Measurements from ENCODE around the gene PEX11G.

PEX11G gene

DNA sequence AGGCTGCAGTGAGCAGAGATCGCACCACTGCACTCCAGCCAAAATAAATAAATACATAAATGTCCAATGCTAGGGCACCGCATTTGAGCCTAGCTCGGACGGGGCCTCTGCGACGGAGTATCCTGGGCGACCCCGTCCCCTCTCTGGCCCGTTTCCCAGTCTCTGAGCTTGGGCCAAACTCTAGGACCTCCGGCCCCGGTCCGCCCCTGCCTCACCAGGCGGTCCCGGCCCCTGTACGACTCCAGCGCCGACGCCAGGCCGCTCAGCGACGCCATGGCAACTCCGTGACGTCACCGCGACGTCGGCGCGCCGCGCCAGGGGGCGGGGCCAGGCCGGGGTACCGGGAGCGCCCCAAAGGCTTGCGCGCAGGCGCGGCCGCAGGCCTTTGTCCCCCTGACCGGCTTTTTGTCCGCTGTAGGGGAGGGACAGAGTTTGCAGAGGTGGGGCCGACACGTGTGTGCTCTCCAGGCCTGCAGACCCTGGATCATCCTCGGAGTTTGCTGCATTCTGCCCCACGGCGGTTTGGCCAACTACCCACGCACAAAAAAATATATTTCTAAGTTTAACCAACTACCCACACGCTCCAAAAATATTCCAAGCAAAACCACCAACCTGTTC is at the start of gene PEX11G:
TSS of gene PEX11G (minus strand) at position 300 of the 618 bp plus-strand sequence. CDS start at position 275, 25 bp downstream.
- DNase-seq (ENCODE audit: low read depth in 2 of 2, low spot score in 1 of 2), result peak; percentile 81 to 83

DNA sequence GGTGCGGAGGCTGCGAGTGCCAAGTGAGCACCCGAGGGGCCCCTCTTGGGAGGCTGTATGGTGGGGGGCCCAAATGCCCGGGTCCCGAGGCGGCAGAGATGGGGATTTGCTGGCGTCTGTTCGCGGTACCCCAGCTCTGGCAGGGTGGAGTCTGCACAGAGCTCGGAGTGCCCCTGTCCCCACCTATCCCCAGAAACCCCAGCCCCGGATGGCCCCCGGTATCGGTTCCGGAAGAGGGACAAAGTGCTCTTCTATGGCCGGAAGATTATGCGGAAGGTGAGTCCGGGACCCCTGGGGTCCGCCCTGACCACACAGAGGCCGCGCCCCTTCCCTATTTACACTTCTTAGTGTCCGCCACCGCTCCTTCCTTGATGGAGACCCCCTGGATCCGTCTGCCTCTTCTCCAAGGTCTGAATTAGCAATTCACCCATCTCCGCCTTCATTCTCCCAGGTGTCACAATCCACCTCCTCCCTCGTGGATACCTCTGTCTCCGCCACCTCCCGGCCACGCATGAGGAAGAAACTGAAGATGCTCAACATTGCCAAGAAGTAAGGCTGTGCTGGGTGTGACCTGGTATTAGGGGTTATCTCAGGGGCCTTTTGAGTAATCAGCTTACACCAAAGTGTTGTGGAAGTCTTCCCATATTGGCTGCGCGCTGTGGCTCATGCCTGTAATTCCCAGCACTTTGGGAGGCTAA is 47.3 kb upstream of the PEX11G start:
- no peak for DNase-seq (ENCODE audit: low read depth in 2 of 2, low spot score in 1 of 2)

DNA sequence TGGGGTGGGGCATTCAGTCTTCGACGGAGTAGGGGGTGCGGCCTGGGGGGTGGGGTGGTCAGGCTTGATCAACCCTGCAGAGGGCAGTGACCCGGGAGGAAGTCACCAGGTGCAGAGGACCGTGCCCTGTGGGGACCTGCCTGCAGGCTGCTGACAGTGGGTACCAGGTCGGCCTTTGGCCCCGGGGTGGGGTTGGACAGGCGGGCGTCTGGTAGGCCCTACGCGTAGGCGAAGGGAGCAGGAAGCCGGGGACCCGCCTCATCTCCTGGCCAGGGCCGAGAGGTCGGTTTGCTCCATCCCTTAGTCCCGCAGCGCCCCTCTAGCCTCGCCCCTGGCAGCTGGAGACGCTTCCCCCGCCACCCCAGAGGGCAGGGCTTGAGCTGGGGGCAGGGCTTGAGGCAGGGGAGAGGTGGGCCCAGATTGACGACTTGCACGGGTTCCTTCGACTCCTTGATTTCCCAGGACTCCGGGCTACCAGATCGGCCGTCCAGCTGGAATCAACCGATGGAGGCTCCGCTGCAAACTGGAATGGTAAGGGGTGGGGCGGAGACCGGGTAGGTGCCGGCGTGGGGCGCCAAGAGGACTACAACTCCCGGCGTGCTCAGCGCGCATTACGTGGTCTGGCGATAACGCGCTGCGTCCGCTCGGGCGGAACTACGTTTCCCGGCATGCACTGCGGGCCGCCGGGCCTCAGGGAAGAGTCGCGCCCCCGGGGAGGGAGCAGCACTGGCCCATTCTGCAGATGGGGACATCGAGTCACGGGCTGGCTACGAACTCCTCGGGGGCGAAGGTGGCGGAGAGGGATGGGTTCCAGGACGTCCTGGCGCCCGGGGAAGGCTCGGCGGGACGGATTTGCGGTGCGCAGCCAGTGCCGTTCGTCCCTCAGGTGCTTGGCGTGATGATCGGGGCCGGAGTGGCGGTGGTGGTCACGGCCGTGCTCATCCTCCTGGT is 46.5 kb upstream of the PEX11G start, which contains the start of gene PNPLA6:
TSS of gene PNPLA6 (plus strand) at position 671 of the 951 bp plus-strand sequence. CDS start at position 743, 72 bp downstream.
- DNase-seq (ENCODE audit: low read depth in 2 of 2, low spot score in 1 of 2), result peak; percentile 84 to 85

DNA sequence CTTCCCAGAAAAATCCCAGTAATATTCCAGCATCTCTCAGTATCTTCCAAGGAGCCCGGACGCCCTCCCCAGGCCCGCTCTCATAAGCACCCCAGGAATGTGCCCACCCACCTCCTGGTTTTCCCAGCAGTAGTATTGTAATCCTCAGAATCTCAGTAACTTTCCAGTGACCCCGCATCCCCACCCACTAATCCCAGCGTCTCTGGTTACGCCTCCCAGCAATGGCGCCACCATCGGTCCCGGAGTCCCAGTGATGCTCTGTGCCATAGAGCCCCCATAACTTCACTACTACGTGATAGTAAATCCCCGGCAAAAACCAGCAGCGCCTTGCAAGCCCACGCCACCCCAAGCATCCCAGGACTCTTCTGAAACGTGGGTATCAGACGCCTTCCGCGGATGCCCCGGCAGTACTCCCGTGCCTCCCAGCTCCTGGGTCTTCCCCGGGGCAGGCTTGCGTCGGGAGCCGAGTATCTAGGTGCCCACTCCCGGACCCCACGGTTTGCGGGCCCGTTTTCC is 45.8 kb upstream of the PEX11G start:
- no peak for DNase-seq (ENCODE audit: low read depth in 2 of 2, low spot score in 1 of 2)

DNA sequence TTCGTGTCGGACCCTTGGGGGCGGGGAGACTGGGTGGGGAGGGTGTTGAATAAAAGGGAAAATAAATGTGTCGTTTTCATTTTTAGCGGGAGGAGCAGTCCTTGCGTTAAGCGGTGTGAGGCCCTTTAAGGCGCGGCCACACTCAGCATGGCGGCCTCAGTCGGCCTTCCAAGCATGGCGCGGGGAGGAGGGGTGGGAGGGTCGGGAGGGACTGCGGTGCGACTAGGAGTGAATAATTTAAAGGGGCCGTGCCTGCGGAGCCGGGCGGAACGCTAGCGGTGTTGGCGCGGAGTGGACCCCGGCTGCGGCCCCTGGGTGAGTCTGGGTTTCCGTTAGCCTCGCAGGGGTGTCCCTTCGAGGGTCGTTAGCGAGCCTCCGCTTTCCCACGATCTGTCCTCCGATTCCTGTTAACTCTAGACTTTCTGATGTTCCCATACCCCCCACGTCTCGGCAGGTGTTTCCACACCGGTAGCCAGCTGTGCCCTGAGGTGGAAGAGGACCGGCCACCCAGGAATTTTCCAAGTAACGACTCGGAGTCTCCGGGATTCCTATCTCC is 45.2 kb upstream of the PEX11G start:
- peak; percentile 67 to 69 for DNase-seq (ENCODE audit: low read depth in 2 of 2, low spot score in 1 of 2)

DNA sequence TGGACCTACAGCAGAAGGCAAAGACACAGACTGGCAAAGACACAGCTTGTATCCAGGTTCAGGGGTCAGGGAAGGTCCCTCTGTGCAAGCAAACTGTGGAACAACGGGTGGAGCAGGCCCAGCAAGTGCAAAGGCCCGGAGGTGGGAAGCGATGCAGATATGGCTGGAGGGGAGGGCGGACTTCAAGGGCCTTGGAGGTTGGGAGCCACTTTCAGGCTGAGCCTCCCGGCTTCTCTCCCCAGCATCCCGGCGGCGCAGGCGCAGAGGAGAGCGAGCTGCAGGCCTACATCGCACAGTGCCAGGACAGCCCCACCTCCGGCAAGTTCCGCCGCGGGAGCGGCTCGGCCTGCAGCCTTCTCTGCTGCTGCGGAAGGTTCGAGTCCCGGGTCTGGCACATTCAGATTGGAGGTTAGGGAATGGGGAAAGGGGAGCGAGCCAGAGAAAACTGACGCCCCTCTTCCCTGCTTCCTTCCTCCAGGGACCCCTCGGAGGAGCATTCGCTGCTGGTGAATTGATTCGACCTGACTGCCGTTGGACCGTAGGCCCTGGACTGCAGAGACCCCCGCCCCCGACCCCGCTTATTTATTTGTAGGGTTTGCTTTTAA is 44.5 kb upstream of the PEX11G start:
- DNase-seq (ENCODE audit: low read depth in 2 of 2, low spot score in 1 of 2), result no peak

DNA sequence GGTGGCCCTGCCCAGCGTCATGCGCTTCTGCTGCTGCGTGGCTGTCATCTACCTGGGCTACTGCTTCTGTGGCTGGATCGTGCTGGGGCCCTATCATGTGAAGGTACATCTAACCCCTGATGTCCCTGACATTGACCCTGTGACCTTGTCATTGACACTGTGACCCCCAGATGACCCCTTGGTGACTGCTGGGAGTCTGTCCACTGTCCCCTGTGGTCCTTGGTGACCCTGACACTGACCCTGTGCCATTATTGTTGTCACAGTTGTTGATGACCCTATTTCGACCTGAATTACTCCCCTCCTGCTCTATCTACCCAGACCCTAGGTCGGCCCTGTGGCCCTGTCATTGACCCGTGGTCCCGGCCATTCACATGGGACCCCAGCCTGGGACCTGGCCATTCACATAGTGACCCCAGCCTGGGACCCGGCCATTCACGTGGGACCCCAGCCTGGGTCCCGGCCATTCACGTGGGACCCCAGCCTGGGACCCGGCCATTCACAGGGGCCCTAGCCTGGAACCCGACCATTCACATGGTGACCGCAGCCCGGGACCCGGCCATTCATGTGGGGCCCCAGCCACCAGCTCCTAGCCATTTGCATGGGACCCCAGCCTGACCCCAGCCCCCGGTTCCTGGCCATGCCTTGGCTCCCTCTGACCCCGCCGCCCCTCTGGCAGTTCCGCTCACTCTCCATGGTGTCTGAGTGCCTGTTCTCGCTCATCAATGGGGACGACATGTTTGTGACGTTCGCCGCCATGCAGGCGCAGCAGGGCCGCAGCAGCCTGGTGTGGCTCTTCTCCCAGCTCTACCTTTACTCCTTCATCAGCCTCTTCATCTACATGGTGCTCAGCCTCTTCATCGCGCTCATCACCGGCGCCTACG is 41.0 kb upstream of the PEX11G start:
- no peak for DNase-seq (ENCODE audit: low read depth in 2 of 2, low spot score in 1 of 2)

DNA sequence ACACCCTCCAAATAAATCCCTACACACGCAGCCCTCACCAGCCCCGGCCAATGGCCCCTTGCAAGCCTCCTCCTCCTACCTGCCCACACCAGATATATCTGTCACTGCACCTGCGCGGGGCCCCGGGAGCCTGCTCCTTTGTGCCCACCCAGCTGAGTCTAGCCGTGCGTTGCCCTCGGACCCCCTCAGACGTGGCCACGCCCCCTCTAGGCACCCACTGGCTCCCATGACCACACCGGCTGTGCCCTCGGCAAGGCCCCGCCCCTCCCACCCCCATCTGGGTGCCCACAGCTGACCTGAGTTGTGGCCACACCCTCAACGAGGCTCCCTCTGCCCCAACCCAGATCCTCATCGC is 40.4 kb upstream of the PEX11G start:
- no peak for DNase-seq (ENCODE audit: low read depth in 2 of 2, low spot score in 1 of 2)

DNA sequence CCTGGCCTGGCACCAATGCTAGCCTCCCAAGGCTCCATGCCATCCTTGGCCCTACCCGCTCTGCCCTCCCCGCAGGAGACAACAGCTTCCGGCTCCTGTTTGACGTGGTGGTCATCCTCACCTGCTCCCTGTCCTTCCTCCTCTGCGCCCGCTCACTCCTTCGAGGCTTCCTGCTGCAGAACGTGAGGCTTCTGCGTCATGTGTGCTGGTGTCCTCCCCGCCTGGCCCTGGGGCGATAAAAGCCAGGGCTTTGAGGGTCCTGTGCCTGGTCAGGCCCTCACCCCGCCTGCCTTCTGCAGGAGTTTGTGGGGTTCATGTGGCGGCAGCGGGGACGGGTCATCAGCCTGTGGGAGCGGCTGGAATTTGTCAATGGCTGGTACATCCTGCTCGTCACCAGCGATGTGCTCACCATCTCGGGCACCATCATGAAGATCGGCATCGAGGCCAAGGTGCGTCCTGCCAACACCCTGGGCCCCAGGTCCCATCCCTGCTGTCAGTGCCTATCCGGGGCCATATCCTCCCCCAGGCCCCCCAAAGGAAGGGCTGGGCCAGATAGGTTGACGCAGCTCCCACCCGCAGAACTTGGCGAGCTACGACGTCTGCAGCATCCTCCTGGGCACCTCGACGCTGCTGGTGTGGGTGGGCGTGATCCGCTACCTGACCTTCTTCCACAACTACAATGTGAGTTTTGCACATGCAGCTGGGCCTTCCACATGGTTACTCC is 39.8 kb upstream of the PEX11G start:
- DNase-seq (ENCODE audit: low read depth in 2 of 2, low spot score in 1 of 2), result no peak

DNA sequence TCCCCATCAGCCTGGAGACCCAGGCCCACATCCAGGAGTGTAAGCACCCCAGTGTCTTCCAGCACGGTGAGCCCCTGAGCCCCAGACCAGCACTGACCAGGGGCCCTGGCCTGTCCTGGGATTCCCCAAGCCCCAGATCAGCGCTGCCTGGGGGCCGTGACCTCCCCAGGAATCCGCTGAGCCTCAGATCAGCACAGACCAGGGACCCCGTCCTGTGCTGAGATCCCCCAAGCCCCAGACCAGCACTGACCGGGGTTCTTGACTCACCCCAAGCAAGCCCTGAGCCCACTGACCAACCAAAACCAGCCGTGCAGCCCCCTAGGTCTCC is 39.3 kb upstream of the PEX11G start:
- DNase-seq (ENCODE audit: low read depth in 2 of 2, low spot score in 1 of 2), result no peak

DNA sequence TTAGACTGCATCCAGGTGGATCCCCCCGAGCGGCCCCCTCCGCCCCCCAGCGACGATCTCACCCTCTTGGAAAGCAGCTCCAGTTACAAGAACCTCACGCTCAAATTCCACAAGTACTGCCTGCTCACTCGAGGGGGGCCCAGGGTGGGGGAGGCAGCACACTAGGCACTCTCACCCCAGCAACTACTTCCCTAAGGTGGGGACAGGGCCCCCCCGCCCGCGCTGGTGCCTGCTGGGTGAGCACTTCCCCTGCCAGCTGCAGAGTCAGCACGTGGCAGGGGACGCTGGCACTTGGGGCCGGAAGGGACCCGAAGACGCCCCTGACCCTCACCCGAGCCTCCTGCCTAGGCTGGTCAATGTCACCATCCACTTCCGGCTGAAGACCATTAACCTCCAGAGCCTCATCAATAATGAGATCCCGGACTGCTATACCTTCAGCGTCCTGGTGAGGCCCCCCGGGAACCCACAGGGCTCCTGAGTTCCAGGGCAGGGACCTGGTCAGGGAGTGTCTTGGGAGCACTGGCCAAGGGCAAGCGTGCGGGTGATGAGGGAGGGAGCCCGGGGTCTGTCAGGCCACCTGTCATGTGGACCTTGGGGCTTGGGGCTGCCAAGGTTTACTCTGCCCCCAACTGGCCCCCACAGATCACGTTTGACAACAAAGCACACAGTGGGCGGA is 38.8 kb upstream of the PEX11G start:
- no peak for DNase-seq (ENCODE audit: low read depth in 2 of 2, low spot score in 1 of 2)

DNA sequence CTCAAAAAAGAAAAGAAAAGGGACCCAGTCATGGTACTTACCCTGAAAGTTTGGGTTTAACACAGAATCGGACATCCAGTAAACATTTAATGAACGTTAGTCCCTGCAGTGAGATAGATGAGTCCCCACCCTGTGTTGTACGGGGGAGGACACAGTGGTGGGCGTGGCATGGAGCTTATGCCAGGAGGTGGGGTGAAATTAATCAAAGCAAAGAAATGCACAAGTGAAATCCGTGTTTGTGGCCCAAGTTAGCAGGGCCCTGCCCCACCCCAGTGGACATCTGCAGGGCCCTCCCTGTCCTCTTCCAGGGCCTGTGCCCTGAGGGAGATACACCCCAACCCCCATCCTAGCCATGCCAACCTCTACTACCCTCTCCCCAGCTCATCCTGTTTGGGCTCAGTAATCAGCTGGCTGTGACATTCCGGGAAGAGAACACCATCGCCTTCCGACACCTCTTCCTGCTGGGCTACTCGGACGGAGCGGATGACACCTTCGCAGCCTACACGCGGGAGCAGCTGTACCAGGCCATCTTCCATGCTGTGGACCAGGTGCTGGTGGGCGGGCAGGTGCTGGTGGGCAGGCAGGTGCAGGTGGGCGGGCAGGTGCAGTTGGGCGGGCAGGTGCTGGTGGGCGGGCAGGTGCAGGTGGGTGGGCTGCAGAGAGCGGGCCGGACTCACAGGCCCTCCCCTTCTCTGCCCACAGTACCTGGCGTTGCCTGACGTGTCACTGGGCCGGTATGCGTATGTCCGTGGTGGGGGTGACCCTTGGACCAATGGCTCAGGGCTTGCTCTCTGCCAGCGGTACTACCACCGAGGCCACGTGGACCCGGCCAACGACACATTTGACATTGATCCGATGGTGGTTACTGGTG is 37.5 kb upstream of the PEX11G start:
- DNase-seq (ENCODE audit: low read depth in 2 of 2, low spot score in 1 of 2), result no peak

DNA sequence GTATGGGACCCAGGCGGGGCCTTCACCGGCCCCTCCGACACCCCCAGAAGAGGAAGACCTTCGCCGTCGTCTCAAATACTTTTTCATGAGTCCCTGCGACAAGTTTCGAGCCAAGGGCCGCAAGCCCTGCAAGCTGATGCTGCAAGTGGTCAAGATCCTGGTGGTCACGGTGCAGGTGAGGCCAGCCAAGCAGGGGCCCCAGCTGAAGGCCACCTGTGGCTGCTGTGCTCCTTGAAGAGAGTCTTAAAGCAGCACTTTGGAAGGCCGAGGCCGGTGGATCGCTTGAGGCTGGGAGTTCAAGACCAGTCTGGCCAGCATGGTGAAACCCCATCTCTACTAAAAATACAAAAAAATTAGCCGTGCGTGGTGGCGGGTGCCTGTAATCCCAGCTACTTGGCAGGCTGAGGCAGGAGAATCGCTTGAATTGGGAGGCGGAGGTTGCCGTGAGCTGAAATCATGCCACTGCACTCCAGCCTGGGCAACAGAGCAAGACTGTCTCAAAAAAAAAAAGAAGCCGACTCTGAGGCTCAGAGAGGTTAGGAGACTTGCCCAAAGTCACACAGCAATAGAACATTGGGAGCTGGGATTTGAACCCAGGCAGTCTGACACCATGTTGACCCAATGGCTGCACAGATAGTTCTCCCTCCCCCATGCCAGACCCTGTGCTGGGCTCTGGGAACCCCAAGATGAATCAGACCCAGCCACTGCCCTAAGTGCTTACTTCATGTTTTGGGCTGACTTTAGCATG is 36.3 kb upstream of the PEX11G start:
- no peak for DNase-seq (ENCODE audit: low read depth in 2 of 2, low spot score in 1 of 2)

DNA sequence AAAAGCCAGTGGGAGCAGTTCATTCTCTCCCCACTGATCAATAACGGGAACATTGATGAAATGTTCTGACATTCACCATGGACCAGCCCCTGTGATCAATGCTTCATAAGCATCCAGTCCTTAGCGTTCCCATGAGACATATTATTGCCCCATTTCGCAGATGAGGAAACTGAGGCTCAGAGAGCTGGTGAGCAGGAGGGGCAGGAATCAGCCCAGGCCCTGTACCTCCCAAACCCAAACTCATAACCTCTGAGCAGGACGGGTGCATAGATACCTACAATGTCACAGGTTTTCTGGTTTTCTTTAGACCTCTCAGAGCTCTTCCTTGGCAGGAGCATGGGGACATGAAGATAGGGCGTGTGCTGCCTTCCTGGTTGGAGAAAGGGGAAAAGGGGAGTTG is 35.7 kb upstream of the PEX11G start:
- DNase-seq (ENCODE audit: low read depth in 2 of 2, low spot score in 1 of 2), result no peak

DNA sequence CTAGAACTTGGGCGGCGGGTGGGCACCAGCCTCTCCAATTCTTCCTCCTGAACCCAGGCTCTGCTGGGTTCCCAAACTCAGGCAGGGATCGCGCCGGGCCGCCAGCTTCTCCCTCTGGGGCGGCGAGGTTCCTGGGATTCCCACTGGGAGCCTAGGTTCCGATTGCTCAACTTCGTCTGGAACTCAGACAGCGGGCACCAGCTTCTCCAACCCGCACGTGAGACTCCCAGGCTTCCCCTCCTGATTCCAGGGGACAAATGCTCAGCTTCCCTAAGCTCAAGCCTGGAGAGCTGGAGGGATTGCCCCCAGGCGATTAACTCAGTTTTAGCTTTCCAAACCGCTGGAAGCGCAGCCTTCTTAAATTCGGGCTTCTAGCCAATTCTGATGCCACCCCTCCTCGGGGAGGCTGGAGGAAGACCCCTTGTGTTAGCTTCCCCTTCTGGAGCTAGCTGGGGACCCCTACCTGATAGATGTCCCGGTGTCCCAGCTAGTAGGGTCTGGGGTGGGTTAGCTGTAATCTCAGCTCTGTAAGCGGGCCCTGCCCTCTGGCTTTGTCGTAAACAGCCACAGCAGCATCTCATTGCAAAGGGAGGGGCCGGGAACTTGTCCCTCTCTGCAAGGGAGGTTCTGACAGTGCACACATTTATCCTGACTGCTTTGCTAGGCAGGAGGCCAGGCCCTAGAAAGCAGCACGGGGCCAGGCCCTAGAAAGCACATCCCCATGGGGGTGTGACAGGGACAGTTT is 34.3 kb upstream of the PEX11G start:
- no peak for DNase-seq (ENCODE audit: low read depth in 2 of 2, low spot score in 1 of 2)

Measured in stimulated activated CD8-positive, alpha-beta memory T cell treated with anti-CD3 and anti-CD28 coated beads, Interleukin-4, amount 100 ng/mL, for 4 hours (primary cell).